Measurements from ENCODE around the gene RBM43.
"Not testable (repeated sequence)": the region's sequence is repeated elsewhere in the genome, so short reads cannot be mapped to it uniquely, and the experiment has no call there.

Gene RBM43

DNA sequence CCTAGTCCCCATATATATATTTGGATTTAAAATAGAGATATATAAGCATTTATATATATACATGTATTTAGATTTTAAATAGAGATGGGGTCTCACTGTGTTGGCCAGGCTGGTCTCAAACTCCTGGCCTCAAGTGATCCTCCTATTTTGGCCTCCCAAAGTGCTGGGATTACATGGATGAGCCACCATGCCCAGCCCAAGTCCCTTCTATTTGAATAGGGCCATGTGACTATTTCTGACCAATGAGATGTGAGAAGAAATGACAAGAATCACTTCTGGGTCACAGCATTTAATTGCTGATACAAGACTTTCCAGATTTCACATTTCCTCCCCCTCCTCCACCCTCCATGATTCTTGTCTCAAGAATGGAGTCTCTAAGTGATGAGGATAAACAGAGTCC lies 6.4 kb upstream of the RBM43 start:
- DNase-seq (ENCODE audit: low read depth) = no peak

DNA sequence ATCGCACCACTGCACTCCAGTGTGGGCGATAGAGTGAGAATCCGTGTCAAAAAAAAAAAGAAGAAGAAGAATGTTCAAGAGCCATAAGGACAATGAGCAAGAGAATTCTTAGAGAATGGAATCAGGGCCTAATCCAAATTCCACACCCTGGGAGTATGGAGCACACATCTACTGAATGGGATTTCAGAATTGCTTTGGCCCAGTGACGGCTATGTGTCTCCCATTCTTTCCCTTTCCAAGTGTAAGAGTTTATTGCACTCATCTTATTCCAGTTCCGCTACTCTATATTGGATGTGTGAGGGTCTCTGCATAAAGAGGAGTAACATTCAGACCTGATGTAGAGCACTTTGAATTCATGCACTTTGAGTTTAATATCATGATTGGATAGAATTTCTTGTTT lies 5.9 kb upstream of the RBM43 start:
- no peak for DNase-seq (ENCODE audit: low read depth)

DNA sequence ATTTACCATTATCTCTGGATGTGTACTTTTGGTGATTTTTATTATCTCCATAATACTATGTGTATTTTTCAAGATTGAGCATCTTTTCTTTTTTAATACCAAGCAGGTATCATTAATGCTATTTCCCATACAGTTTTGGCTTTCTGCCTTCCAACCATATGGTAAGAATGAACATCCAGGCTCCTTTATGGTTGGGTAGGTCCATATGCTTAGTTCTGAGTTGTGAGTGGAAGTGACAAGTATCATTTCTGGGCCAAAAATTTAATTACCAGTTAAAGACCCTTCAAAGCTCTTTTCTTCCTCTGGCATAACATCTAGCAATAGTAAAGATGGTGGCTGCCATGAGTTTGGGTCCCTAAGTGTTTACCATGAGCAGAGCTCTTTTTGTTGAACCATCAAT lies 4.3 kb upstream of the RBM43 start:
- DNase-seq (ENCODE audit: low read depth) = no peak

DNA sequence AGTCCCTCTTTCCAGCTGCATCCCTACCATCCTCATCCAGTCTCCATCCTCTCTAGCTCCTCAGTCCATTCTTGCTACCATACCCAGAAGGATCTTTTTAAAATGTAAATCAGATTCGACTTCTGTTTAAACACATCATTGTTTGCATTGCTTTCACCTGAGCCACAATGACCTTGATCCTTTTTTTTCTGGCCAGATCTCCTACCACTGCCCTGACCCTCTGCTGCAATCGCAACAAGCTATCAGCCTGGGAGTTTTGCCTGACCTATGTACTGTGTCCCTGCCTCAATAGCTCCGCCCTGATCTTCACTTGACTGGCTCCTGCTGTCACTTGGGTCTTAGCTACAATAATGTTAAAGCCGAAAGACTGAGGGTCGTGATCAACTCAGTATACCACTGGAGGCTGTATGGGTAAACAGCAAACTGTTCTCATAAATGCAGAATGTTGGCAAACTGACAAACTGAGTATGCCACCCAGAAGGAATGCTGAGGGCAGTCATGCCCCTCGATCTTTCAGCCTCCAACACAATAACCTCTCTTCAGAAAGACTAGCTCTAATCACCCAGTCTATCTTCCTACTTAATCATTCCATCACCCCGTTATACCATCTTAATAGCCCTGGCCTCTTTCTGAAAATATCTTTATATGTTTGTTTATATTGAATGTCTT lies 2.6 kb upstream of the RBM43 start:
- DNase-seq (ENCODE audit: low read depth) = no peak

DNA sequence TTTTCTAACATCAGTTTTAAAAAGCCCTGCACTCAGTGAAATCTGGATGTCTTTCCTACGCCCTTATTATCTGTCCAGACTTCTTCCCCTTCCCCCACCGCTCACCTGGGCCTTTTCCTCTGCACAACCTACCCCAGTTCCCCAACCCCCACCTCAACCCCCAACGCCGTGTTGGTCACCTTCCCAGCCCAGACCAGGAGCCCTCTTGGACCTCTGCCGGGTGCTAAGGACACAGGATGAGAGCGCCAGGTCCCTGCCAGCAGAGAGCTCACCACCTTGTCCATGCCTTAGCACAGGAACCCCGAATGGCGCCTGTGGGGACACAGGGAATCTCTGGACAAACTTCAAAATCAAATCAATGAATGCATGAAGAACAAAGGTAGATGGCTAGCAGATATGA lies 966 bp upstream of the RBM43 start:
- DNase-seq (ENCODE audit: low read depth) = no peak

DNA sequence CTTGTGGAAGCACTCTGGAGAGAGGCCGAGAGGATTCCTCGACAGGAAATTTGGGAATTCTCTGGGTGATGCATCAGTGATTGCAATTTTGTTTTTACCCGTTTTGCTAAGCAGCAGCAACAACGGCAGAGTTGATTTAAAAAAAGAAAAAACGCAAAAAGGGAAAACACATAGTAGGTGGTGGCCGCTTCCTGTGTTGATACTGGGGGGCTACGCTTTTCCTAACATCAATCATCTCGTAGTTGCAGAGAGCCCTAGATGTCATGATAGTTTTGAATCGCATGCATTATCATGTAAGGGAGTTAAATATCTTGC lies 271 bp upstream of the RBM43 start:
- no peak for DNase-seq (ENCODE audit: low read depth)

DNA sequence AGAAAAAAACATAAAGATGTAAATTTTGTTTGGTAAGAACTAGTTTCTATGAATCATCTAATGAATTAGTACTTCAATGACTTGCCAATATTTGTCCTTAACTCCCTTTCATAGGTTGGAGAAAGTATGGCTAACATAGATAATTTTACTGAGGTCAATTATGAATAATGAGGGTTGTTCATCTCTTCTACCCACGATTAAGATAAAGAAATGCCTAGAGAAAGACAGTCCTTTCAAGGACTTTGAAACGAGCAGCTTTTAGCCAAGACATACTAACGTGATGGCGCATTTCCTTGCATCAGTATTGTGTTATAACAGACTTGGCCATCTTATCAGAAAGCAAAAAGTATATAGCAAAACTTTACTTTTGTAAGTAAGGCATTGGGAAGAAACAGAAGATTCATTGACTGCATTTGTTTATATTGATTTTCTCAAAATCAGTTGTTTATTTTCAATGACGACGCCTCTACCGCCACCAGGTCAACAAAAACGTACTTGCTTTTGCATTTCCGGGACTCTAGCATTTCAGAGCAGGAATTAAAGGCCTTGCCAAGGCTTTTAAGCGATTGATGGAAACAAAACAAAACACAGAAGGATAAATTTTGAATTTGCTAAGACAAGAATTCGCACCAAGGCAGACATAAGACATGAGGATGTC lies 961 bp downstream of the RBM43 start:
- no peak for DNase-seq (ENCODE audit: low read depth)

DNA sequence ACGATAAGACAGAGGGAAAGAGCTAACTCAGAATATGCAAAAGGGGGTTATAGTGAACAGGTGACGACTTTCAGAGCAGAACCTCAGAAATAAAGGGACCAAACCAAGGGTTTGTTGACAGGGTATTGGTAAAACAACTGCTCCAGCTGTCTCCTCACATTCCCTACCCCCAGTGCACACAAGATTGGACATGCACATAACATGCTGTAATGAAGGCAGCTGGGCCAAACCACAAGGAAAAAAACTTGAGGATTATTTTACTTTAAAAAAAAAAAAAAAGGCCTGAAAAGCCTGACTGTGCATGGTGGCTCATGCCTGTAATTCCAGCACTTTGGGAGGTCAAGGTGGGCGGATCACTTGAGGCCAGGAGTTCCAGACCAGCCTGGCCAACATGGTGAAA lies 3.5 kb downstream of the RBM43 start:
- no peak for DNase-seq (ENCODE audit: low read depth)

DNA sequence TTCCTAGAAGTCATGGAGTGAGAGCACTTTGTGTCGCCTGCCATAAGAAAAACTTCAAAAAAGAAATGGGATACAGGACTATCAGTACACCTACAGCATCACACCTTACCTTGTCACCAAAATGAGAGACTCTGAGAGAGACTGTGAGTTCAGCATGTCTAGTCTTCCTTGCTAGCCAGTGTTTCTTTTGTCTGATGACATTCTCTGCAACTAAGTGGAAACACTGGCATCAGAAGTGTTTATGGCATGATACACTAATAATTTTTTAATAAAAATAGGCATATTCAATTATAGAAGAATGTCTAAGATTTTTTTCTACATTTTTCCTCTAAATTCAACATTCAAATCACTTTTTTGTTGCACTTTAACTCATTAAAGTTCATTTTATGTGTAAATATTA lies 9.0 kb downstream of the RBM43 start:
- no peak for DNase-seq (ENCODE audit: low read depth)

DNA sequence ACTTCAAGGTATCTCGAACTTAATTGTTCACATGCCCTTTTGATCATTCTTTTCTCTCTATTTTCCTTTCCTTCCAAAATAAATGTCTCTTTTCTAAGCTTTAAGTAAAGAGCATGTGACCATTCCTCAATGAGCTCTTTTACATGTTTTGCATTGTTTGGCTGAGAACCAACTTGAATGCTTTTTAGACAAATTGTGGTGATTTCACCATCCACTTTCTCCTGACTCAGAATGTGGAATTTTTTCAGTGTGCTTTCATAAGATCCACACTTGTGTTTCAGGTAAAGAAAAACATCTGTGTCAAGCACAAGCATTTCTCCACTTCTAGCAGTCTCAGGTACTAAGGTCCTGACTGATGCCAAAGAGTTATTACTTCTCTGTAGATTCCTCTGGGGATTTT lies 10.7 kb downstream of the RBM43 start:
- no peak for DNase-seq (ENCODE audit: low read depth)

DNA sequence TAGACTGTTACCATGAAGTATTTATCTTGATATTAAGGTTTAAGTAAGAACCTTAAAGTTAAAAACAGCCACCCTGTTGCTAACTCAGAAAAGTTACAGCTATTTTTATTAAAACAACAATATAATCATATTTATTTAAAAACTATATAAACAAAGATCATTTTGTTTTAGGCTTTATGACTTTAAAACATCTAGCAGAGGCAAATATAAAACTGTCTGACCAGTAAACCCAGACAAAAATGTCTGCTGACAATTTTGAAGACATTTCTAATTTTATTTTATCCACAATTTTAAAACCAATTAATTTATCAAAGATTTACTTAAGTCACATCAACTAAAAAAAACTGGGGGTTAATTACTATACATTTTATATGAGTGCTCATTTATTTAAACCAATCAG lies 14.2 kb downstream of the RBM43 start:
- no peak for DNase-seq (ENCODE audit: low read depth)

DNA sequence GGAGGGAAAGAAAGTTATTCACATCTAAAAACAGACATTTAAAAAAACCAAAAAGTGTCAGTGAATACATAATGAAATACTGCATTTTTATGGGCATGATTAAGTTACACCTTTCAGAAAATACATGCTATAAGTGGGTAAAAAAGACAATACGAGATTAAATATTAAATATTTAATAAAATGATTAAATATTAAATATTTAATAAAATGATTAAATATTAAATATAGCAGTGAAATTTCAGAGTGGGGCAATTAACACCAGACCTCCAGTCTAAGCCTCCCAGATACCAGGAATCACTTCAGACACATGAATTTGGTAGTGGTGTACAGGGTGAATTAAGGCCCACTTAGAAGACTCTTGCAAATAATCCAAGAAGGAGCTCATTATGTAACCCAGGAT lies 15.5 kb downstream of the RBM43 start:
- DNase-seq (ENCODE audit: low read depth) = no peak

DNA sequence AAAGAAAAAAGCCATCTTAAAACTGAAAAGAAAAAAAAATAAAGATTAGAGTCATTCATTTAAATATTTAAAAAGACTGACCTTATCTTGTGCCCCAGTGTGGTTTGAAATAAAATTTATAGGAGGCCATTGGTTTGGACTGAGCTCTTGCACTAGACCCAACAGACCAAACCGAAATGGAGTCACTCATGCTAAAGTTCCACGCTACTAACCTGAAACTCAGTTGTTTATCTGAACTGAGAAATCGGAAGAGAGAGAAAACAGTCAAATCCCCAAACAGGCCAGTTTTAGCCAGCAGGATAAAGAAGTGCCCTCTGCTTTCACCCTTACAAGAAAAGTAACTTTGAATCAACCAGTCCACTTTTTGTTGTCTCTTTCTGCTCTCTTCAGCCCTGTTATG lies 18.2 kb downstream of the RBM43 start:
- DNase-seq (ENCODE audit: low read depth) = no peak

DNA sequence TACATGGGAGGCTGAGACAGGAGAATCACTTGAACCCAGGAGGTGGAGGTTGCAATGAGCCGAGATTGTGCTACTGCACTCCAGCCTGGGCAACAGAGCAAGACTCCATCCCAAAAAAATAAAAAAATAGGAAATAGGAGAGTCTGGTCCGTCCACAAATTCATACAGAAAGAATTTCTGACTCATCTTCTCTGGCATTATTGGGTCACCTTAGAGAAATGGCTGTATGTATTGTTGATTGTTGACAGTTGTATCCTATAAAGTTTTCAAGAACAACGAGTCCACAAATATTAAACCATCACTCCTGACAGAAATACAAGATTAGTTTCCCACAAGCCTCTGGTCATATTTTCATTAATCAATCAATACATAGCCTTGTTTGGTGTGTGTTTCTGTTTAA lies 20.4 kb downstream of the RBM43 start:
- no peak for DNase-seq (ENCODE audit: low read depth)

DNA sequence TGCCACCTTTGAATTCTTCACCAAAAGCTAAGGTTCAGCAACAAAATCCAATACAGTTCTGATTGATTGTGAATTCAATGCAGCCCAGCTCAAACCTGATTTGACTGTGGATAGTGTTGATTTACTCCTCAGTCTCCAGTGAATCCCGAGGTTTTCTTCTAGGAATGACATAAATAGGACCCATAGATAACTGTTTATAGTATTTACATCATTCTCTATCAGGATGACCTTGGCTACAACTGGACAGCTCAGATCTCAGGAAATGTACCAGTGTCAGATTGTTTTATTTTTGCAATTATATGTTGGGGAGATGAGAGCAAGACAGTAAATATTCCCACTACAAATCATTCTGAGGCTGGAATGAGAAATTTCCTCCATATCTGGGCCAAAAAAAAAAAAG lies 21.2 kb downstream of the RBM43 start:
- no peak for DNase-seq (ENCODE audit: low read depth)

DNA sequence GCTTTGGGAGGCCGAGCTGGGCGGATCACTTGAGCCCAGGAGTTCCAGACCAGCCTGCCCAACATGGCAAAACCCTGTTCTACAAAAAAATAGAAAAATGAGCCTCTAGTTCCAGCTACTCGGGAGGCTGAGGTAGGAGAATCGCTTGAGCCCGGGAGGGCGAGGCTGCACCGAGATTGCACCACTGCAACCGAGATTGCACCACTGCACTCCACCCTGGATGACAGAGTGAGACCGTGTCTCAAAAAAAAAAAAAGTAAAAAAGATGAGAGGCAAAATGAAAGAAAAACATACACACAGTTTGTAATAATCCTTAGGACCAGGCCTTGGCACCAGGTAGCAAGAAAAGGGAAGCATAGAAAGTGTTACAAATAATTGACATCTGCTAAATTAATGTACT lies 22.0 kb downstream of the RBM43 start:
- no peak for DNase-seq (ENCODE audit: low read depth)

DNA sequence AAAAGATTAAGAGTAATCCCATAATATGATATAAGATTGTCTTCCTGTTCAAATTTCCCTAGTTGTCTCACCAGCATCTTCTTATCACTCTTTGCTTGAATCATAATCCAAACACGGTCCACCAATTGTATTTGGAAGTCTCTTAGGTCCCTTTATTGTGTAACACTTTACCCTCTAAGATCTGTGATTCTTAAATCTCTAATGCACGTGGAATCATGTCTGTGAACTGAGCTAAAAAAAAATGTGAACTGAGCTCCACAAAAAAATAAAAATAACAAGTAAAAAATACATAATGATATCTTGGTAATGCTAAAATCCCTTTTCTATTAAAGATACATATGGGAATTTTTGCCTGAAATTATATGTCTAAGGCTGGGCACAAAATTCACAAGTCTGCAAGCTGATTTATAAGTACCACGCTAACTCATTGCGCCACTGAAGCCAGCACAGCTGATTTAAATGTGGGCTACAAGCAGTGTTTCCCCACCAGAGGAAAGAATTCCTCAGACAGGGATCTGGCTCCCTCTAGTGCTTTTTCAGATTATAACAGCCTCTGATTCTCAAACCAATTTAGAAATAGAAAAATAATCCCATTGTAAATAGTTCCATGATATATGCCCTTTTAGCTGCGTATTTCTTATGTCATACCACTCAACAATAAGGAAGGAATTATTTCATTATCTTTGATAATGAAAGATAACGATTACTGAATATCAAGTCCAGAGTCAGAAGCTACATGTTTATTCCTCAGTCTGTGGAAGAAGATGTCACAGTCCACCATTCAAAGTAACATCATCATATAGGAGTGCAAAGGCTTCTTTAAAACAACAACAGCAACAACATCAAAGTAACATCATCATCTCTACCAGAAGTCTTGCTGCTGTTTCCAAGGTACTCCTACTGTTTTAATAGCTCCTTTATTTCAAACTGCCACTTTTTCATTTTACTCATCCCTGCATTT lies 22.9 kb downstream of the RBM43 start:
- no peak for DNase-seq (ENCODE audit: low read depth)

DNA sequence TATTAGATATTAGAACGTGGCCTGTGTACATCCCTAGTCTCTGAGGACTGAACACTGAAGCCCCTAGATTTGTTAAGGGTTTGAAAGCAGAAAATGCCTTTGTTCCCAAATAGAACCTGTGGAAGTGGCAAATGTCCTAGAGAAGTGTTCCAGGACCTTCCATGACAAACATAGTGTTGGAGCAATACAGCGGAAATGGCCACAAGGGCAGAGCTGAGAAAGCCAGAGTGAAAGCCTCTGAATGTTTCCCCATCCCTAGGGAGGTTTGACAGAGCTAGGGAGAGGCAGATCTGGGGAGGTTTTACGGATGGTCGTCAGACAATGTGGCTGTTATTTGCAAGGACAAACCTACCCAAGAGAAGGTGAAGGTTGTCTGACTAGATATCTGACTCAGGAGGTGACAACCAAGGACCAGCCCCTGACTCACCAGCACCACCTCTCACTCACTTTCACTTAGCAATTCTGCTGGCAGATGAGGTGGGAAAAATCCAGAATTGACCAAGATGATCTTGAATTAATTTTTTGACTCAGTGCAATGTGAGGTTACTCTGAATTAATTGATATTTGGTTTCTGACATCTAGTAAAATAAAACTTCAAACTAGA lies 24.1 kb downstream of the RBM43 start:
- no peak for DNase-seq (ENCODE audit: low read depth)

DNA sequence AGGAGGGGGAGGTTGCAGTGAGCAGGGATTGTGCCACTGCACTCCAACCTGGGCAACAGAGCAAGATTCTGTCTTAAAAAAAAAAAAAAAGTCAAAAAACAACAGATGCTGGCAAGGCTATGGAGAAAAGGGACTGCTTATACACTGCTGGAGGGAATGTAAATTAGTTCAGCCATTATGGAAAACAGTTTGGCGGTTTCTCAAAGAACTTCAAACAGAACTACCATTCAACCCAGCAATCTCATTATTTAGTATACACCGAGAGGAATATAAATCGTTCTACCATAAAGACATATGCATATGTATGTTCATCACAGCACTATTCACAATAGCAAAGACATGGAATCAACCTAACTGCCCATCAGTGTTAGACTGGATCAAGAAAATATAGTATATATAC lies 27.9 kb downstream of the RBM43 start:
- DNase-seq (ENCODE audit: low read depth) = not testable (repeated sequence)

DNA sequence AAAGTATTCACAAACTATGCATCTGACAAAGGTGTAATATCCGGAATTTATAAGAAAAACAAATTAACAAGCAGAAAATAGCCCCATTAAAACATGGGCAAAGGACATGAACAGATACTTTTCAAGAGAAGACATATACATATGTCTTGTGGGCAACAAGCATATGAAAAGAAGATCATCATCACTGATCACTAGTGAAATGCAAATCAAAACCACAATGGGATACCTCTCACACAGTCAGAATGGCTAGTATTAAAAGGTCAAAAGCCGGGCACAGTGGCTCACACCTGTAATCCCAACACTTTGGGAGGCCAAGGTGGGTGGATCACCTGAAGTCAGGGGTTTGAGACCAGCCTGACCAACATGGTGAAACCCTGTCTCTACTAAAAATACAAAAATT lies 28.4 kb downstream of the RBM43 start:
- DNase-seq (ENCODE audit: low read depth) = not testable (repeated sequence)

DNA sequence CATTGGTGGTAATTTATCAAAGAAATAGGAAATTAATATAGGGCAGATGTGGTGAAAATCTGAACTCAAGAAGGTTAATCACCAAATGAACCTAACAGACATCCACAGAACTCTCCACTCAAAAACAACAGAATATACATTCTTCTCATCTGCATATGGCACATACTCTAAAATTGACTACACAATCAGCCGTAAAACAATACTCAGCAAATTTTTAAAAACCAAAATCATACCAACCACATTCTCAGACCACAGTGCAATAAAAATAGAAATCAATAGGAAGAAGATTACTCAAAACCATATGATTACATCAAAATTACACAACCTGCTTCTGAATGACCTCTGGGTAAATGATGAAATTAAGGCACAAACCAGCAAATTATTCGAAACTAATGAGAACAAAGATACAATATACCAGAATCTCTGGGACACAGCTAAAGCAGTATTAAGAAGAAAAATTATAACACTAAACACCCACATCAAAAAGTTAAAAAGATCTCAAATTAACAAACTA lies 31.0 kb downstream of the RBM43 start:
- DNase-seq (ENCODE audit: low read depth) = no peak

DNA sequence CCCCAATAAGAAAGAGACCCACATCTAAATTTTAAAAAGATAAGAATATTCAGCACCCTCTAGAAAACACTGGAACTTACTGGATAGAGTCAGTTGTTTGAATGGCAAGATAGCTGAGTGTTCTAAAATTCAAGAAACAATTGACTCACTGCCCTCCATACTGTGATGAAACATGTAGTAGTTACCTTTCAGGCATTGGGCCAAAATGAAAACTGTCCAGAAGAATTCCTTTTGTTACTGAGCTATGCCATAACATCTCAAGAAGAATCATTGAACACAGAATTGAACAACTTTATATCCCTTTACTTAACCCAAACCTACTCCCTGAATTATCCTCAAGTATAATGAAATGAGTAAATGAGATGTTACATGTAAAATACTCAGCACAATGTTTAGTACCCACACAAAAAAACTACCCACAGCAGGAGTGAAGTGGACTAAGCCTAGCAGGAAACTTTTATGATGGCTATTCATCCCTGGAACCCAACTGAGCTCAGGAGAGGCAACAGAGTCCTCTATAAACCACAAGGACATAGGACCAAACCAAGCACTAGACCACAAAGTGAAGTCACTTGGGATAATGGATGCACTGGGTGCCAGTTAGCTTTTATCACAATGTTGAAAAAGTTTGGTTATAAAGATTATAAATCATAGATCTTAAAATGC lies 32.7 kb downstream of the RBM43 start:
- DNase-seq (ENCODE audit: low read depth) = no peak
